ENCODE data around the gene IFRD2. TPM values are rescaled to one million over a fixed set of nuclear protein-coding genes. Genes with fewer than 3 reads are reported as not detected.

The IFRD2 gene, protein sequence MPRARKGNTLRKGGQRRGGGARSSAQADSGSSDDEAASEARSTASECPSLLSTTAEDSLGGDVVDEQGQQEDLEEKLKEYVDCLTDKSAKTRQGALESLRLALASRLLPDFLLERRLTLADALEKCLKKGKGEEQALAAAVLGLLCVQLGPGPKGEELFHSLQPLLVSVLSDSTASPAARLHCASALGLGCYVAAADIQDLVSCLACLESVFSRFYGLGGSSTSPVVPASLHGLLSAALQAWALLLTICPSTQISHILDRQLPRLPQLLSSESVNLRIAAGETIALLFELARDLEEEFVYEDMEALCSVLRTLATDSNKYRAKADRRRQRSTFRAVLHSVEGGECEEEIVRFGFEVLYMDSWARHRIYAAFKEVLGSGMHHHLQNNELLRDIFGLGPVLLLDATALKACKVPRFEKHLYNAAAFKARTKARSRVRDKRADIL
- total RNA-seq, result 117 and 171 TPM in 2 replicates

DNA sequence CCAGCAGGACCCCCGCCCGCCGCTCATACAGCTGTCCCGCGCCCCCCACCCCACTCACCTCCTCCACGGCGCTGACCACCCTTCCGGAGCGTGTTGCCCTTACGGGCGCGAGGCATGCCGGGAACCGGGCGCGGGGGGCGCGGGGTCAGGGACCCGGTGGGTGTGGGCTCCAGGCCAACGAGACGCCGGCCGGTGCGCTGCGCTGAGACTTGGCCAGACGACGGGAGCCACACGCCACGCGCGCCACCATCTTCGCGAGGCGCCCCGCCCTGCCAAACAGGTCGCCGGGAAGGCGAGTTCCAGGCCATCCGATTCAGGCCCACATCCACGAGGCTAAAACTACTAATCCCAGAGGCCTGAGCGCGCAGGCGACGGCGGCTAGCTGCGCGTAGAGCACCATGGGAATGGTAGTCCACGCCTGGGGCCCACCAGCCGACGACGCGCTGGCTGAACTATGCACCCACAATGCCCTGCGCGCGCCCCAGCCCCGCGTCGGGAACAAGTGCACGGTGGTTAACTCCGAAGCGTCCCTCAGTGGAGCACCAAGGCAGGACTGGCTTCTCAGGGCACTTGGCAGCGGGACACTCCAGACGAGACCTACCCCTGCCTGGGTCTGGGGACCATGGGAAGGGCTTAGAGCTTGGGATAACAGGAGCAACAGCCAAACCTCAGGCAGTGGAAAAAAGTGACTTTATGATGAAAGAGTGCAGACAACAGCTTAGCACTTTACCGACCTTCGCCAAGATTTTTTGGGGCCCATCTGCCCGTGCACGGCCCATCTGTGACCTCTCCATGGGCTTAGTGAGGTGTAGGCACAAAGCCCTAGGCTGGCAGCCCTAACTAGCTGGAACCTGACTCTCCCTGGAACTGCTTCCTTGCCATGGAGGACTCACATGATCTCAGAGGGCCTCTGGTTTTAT, at the start of gene IFRD2:
IFRD2 (minus strand) TSS at position 271 of the 920 bp plus-strand sequence; CDS start at position 116, 155 bp downstream.

DNA sequence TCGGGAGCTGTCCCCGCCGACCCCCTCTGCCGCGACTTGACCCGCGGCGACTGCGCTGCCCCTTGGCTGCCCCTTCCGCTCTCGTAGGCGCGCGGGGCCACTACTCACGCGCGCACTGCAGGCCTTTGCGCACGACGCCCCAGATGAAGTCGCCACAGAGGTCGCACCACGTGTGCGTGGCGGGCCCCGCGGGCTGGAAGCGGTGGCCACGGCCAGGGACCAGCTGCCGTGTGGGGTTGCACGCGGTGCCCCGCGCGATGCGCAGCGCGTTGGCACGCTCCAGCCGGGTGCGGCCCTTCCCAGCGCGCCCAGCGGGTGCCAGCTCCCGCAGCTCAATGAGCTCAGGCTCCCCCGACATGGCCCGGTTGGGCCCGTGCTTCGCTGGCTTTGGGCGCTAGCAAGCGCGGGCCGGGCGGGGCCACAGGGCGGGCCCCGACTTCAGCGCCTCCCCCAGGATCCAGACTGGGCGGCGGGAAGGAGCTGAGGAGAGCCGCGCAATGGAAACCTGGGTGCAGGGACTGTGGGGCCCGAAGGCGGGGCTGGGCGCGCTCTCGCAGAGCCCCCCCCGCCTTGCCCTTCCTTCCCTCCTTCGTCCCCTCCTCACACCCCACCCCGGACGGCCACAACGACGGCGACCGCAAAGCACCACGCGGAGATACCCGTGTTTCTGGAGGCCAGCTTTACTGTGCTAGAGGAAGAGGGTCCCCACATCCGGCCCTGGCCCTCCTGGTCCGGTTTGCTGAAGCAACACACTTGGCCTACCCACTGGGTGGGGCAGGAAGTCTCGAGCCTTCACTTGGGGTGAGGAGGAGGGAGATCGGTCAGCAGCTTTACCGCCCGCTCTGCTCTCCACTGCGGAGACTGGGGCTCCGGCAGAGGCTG, 48.5 kb upstream of the IFRD2 start, which contains the start of gene RASSF1:
RASSF1 (minus strand) TSS at position 389 of the 882 bp plus-strand sequence; CDS start at position 358, 31 bp downstream.

DNA sequence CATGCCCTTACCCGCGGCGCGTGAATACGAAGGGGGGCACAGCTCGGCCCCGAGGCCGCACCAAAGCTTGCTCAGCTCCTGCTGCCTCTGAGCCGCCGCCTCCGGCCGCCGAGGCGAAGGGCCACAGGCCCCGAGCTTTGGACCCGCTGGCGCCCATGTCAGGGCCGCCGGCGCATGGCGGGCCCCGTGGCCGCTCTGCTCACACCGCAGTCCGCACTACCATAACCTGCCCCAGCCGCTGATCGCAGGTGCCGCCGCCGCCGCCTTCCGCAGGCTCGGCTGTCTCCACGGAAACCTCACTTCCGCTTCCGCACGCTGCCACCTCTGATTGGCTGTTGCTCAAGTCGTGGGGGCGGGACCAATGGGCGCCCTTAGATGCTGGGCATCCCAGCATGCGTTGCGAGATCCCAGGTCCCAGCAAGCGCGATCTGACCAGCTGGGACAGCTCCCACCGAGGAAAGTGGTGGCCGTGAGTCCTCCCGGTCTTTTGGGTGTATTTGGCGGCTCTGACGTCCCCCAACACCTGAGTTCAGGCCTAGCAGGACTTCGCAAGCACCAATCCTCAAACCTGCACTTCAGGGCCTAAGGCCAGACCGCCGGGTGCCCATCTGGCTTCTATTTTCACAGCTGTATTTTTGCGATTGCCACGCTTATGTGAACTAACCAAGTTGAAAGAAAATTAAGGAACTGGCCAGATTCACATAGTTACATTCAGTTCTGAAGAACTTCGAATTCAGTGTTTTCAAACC, 35.9 kb upstream of the IFRD2 start, which contains the start of gene TUSC2:
TUSC2 (minus strand) TSS at position 281 of the 749 bp plus-strand sequence; CDS start at position 157, 124 bp downstream.

DNA sequence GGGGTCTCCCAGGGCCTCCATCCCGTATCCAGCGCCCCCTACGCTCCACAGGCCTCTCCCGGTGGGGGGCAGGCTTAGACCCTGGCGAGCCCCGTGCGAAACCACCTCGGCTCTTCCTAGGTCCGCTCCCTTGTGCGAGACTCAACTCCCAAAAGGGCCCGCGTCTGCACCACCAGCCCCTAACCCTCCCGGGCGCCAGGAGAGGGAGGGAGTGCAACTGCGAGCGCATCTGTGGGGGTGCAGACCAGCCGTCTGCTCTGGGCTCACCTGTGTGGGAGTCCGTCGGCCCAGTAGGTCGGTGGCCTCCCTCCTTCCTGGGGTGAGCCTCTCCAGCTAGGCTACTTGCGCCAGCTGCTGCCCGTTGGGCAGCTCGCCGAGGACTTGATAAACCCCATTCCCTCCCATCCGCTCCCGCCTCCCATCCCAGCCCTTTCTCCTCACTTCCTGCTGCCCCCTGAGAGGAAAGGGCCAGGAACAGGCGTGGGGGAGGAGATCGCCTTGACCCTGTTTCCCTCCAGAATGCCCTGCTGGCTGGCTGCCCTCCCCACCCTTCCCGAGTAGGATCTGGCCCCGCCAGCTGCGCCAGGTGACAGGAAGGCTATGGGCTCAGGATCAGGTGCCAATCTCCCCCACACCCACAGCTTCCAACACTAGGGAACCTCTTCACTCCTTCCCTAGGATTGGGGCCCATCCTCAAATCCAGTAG, 30.3 kb upstream of the IFRD2 start, which contains the start of gene HYAL2:
HYAL2 (minus strand) TSS at position 360 of the 706 bp plus-strand sequence. CDS start 2,256 bp downstream, outside the sequence.

DNA sequence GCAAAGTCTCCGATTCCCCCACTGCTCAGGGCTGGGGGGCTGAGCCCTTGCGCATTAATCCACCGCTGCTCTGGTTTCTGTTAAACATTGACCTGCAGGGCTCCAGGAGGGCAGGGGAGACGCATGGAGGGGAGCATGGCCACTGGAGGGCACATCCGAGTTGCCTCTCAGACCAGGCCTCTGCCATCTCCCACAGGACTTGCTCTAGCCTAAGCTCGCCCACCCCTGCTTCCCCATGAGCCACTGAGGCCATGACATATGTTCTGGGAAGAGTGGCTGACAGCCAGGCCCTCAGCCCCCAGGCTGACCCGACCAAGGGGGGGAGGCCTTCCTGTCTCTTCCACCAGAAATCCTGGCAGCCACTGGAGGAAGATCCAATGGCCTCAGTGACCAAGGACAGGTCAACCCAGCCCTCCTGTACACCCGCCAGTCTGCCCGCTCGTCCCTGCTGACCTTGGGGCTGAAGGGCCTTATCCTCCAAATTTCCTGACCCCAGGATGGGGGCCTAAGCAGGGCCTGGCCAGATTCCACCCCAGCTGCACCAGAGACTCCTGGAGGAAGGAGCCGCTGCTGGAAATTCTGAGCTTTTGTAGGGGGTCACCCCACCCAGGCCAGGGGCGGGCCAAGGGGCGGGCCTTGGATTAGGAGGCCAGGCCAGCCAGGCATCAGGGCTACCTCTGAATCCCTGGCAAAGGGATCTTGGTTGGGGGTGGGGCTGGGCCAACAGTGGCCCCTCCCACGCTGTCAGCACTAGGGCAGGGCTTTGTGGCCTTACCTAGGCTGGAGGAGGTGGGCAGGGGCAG, 11.0 kb upstream of the IFRD2 start, which contains the start of gene HYAL1:
HYAL1 (minus strand) TSS at position 562 of the 803 bp plus-strand sequence. CDS start 618 bp downstream, outside the sequence.

DNA sequence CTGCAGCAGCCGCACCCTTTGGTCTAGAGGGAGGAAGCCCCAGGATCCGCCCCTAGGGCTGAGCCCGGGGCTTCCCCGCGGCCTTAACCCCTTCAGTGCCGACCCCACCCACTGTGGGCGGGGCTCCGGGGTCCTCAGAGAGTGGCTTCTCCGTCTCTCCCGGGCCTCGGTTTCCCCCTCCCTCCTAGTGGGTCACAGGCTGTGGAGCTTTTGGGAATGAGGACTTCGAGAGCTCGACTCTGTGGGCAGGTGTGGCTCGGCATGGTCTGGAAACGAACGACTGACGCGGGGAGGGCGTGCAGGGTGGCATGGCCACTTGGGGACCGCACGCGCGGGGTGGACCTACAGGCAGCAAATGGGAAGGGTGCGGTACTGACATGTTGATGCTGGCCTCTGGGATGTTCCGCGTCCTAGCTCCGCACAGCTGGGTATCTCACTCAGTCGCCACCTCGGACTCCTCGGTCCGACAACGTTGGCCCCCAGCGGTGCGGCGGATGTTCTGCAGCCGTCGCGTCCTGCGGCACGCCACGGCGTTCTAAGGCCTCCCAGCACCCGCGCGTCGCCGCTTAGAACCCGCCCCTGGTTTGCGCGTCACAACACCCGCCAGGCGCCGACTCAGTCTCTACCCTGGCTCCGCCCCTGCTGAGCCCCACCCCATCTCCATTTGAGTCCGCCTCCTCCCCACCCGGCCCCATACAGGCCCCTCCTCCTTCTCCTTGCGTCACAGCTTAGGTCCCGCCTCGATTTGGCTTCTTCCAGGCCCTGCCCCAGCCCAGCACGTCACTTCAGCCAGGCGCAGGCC, 6.8 kb upstream of the IFRD2 start, which contains the start of the genes HYAL3 and NAA80:
HYAL3 (minus strand) TSS at position 570 of the 802 bp plus-strand sequence. CDS start 3,803 bp downstream, outside the sequence.
NAA80 (minus strand) TSS at position 570 of the 802 bp plus-strand sequence. CDS start 1,942 bp downstream, outside the sequence.

DNA sequence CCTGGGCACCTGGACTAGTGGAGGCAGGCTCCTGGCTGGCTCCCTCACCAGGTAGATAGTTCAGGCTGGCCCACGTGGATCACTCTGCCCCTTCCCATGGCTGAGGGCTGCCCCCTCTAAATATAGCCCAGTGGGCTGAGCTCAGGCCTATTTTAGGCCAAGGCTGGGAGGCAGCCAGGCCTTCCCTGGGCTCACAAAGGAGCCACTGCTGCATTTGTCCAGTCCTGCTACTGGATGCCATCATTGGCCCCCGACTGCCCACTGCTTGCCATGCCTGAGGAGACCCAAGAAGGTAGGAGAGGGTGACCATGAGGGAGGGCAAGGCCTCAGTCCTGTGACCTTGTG, 13.4 kb downstream of the IFRD2 start, which contains the start of gene LSMEM2:
LSMEM2 (plus strand) TSS at position 208 of the 345 bp plus-strand sequence; CDS start at position 235, 27 bp downstream.

DNA sequence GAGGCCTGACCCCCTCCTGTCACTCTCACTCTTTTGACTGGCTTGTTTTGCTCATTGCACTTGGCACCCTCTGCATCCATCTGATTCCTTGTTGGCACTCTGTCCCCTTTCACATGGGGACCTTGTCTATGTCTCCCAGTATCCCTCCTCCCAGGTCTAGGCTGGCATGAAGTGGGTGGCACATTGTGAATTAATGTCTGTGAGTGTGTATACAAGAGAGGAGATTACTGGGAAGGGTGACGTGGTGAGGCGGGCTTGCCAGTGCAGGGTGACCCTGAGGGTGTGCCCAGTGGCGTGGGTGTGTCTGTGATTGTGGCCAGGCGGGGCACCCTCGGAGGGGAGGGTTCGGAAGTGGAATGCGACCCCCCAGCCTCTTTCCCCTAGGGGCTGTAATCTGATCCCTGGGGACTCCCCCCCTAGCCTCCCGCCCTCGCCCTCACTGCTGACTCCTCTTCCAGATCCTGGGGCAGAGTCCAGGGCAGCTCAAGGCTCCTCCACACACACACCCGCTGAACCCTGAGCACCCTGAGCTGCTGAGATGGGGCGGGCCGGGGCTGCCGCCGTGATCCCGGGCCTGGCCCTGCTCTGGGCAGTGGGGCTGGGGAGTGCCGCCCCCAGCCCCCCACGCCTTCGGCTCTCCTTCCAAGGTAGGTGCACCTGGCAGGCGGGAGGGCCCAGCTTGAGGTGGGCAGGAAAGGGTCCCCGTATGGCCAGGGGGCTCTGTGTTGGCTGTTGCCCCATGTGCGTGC, 23.4 kb downstream of the IFRD2 start, which contains the start of gene SEMA3B:
SEMA3B (plus strand) TSS at position 445 of the 749 bp plus-strand sequence; CDS start at position 539, 94 bp downstream.

Other genes starting within 250 kb of the IFRD2 start
- gene RBM5, start 203.5 kb downstream of the IFRD2 start, total RNA-seq, result 103 and 202 TPM in 2 replicates
- gene SEMA3F, start 137.1 kb downstream of the IFRD2 start, total RNA-seq, result 37.3 and 205 TPM in 2 replicates
- gene GNAT1, start 100.8 kb downstream of the IFRD2 start, total RNA-seq, result not detected in 2 replicates
- not detected in 2 replicates for gene SLC38A3, start 87.2 kb downstream of the IFRD2 start, total RNA-seq
- 82.7 and 168 TPM in 2 replicates for gene GNAI2, start 56.2 kb downstream of the IFRD2 start, total RNA-seq
- gene SEMA3B, start 23.3 kb downstream of the IFRD2 start, total RNA-seq, result 5.1 and 7.5 TPM in 2 replicates
- not detected in 2 replicates for gene LSMEM2, start 13.3 kb downstream of the IFRD2 start, total RNA-seq
- gene HYAL3, start 7.0 kb upstream of the IFRD2 start, total RNA-seq, result 8.4 and 8.5 TPM in 2 replicates
- gene NAA80, start 7.0 kb upstream of the IFRD2 start, total RNA-seq, result 2.7 and 2.9 TPM in 2 replicates
- 4.5 and 5.8 TPM in 2 replicates for gene HYAL1, start 11.1 kb upstream of the IFRD2 start, total RNA-seq
- 59.1 and 76.5 TPM in 2 replicates for gene HYAL2, start 30.3 kb upstream of the IFRD2 start, total RNA-seq
- gene TUSC2, start 35.8 kb upstream of the IFRD2 start, total RNA-seq, result 15.7 and 26.0 TPM in 2 replicates
- gene RASSF1, start 48.4 kb upstream of the IFRD2 start, total RNA-seq, result 14.9 and 19.8 TPM in 2 replicates
- 0.21 and 0.34 TPM in 2 replicates for gene ZMYND10, start 53.3 kb upstream of the IFRD2 start, total RNA-seq
- 11.3 and 14.7 TPM in 2 replicates for gene NPRL2, start 58.3 kb upstream of the IFRD2 start, total RNA-seq
- gene CYB561D2, start 58.4 kb upstream of the IFRD2 start, total RNA-seq, result 13.7 and 14.2 TPM in 2 replicates
- gene TMEM115, start 67.1 kb upstream of the IFRD2 start, total RNA-seq, result 28.0 and 33.0 TPM in 2 replicates
- gene CACNA2D2, start 211.2 kb upstream of the IFRD2 start, total RNA-seq, result under 0.01 TPM in 1 of 2 replicates, not detected in the other

Data from nasal cavity respiratory epithelium epithelial cell of viscerocranial mucosa (primary cell).